Type B pancreatic cell (in vitro differentiated cells): Measurements from ENCODE around the gene RASGRF2. TPM values are rescaled to one million over a fixed set of nuclear protein-coding genes. Genes with fewer than 3 reads are reported as not detected.

Experiments
- DNase-seq: peaks from one replicate; pipeline ENCODE4 v3.0.0; 2021; ENCODE audit warnings: mixed read lengths; ENCODE audit not compliant: unreplicated experiment; ENCODE audit errors: extremely low spot score
- H3K27ac Mint-ChIP-seq: 2 replicates; pipeline ENCODE4 v1.8.0; 2021; ENCODE audit warnings: mild to moderate bottlenecking, mixed read lengths
- H3K27me3 Mint-ChIP-seq: 2 replicates; pipeline ENCODE4 v1.8.0; 2021; ENCODE audit warnings: mixed read lengths
- H3K36me3 Mint-ChIP-seq: 2 replicates; pipeline ENCODE4 v1.8.0; 2021; ENCODE audit warnings: mixed read lengths
- H3K4me1 Mint-ChIP-seq: one replicate; pipeline ENCODE4 v1.8.0; 2021; ENCODE audit warnings: mixed read lengths; ENCODE audit not compliant: unreplicated experiment
- H3K4me3 Mint-ChIP-seq: 2 replicates; pipeline ENCODE4 v1.8.0; 2021; ENCODE audit warnings: mild to moderate bottlenecking, mixed read lengths
- H3K9me3 Mint-ChIP-seq: 2 replicates; pipeline ENCODE4 v1.8.0; 2021; ENCODE audit warnings: mixed read lengths
- total RNA-seq: library from RNA; stranded (reverse); gene quantifications from 2 replicates; pipeline ENCODE4 v1.2.1, GENCODE V29; 2021; ENCODE audit warnings: low replicate concordance
- TF ChIP-seq, protein P1 (sequence below): fragments of 200-600 bp; sonication (generic); conservative IDR thresholded peaks from 2 replicates; pipeline ENCODE4 v1.5.0; 2021; ENCODE audit warnings: antibody characterized with exemption, mild to moderate bottlenecking

RASGRF2 gene
- total RNA-seq, 1 donor from 2014 or later = 2.1 TPM

DNA sequence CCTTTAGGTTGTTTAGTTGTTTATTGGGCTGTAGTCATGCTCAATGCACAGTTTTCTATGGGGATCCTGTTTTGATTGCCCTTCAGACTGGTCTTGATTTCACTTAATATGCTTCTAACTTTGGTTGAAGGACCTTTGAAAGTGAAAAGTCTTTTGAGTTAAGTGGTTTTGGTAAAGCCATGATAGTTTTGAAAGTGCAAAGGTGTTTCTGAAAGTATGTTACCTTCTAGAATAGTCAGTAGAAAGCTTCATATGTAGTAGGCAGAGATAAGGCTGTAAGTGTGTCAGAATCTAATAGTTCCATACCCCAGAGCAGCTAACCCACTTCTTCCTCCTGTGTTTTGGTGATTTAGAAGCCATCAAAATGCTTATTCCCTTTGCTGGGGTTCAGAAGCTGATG lies 46.1 kb downstream of the RASGRF2 start:
- Mint-ChIP-seq H3K4me1 (no peaks in the 10 kb centered on the region), H3K27ac (no peak overlapping the region), H3K27me3 (peaks cover 11% of the 10 kb centered on the region), H3K9me3 (no peaks in the 10 kb centered on the region), H3K36me3 (no peaks in the 10 kb centered on the region), H3K4me3 (no peak overlapping the region)
- TF ChIP-seq, protein P1, sequence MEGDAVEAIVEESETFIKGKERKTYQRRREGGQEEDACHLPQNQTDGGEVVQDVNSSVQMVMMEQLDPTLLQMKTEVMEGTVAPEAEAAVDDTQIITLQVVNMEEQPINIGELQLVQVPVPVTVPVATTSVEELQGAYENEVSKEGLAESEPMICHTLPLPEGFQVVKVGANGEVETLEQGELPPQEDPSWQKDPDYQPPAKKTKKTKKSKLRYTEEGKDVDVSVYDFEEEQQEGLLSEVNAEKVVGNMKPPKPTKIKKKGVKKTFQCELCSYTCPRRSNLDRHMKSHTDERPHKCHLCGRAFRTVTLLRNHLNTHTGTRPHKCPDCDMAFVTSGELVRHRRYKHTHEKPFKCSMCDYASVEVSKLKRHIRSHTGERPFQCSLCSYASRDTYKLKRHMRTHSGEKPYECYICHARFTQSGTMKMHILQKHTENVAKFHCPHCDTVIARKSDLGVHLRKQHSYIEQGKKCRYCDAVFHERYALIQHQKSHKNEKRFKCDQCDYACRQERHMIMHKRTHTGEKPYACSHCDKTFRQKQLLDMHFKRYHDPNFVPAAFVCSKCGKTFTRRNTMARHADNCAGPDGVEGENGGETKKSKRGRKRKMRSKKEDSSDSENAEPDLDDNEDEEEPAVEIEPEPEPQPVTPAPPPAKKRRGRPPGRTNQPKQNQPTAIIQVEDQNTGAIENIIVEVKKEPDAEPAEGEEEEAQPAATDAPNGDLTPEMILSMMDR = no peak
- DNase-seq = no peak

DNA sequence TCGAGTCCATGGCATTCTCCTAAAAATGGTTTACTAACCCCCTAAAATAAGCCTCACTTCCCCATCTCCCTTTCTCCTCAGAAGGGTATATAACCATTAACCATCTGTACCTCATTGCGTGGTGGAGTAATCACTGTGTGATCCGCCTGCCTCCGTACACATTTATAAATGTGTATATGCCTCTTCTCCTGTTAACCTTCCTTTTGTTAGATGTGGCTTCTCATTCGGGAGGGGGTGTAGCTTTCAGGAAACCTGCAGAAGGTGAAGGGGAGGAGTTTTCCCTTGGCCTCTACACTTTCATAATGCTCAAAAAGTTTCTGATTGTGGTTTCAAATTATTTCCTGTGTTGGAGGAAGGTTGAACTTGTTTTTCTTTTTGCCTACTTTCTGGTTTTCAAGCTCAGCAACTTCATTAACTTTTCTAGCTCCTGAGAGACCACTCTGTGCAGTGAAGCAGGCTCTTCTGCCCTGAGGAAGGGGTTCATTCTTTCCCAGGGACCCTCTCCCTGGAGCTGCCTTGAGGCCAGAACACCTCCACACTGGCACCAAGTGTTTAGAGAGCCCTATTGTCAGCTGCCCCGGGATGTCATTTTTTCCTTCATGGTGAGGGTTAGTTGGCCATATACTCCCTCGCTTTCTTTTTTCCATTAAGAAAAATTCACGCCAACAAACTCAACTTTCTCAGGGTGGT lies 46.9 kb downstream of the RASGRF2 start:
- TF ChIP-seq, protein P1 = no peak
- H3K9me3 Mint-ChIP-seq = no peaks in the 10 kb centered on the region
- peaks cover 11% of the 10 kb centered on the region for H3K27me3 Mint-ChIP-seq
- no peak overlapping the region for H3K27ac Mint-ChIP-seq
- H3K4me3 Mint-ChIP-seq = no peak overlapping the region
- DNase-seq = no peak
- H3K36me3 Mint-ChIP-seq = no peaks in the 10 kb centered on the region
- H3K4me1 Mint-ChIP-seq = no peaks in the 10 kb centered on the region

DNA sequence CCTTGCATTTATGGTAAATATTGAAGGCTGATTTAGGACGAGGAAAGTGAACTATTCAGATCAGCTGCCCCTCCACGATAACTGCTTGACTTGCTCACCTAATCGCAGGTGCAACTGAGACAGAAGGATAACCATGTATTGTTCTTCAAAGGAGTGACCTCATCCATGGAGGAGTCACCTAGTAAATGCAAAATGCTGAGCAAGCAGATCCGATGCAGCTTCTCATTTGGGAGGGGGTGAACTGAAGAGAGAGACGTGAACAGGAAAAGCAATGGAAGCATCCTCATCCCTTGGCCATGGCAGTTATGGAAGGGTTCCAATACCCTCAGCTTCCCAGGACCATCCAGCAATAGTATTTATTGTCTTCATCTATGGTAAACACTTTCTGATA lies 47.5 kb downstream of the RASGRF2 start:
- Mint-ChIP-seq H3K4me1 (no peaks in the 10 kb centered on the region), H3K27ac (no peak overlapping the region), H3K27me3 (peaks cover 11% of the 10 kb centered on the region), H3K9me3 (no peaks in the 10 kb centered on the region), H3K36me3 (no peaks in the 10 kb centered on the region), H3K4me3 (no peak overlapping the region)
- DNase-seq = no peak
- TF ChIP-seq, protein P1 = no peak

DNA sequence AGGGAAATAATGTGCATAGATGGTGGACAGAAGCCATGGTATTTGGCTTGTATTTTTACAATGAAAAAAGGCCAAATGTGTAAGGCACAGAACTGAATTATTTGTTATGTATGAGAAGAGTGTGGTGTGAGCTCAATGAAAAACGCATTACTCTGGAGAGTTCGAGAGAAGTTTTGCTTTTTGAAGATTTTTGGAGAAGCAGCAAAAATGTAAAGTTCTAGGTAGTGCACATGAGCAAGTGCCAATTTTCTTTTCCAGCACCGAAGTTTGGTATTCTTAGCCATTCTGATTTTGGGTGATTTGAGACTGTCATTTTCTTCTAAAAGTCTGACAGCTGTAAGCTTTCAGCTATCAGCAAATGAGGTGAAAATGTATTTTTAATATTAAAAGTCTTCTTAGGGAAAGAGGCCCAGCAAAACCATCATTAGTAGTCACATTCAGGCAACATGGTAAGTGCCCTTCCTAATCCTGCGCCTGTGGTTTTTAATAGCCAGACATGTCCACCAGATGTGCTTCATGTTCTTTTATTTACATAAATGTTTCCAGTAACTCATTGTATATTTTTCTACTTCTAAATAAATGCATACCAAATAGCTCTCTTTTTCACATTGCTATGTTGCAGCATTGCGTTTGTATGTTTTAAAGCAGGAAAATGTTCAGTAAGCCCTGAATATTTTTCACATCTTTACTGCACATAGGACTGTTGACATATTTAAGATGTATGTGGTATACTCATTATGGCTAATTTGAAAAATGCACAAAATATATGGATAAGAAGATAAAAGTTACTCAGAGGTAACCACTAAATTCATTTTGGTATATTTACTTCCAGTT lies 50.4 kb downstream of the RASGRF2 start:
- H3K4me1 Mint-ChIP-seq = no peaks in the 10 kb centered on the region
- TF ChIP-seq, protein P1 = no peak
- no peaks in the 10 kb centered on the region for H3K9me3 Mint-ChIP-seq
- H3K27ac Mint-ChIP-seq = no peak overlapping the region
- DNase-seq = no peak
- H3K4me3 Mint-ChIP-seq = no peak overlapping the region
- H3K27me3 Mint-ChIP-seq = peaks cover 11% of the 10 kb centered on the region
- no peaks in the 10 kb centered on the region for H3K36me3 Mint-ChIP-seq

DNA sequence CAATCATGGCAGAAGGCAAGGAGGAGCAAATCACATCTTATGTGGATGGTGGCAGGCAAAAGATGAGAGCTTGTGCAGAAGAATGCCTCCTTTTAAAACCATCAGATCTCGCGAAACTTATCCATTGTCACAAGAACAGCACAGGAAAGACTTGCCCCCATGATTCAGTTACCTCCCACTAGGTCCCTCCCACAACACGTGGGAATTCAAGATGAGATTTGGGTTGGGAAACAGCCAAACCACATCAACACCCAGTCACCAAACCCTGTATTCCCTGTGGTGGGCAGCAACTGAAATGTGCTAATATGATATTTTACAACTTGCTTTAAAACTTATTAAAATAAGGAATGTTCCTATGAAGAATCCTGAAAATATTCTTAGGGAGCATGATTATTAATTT lies 54.2 kb downstream of the RASGRF2 start:
- Mint-ChIP-seq H3K27me3 (no peaks in the 10 kb centered on the region), H3K4me3 (no peak overlapping the region), H3K27ac (no peak overlapping the region), H3K36me3 (no peaks in the 10 kb centered on the region), H3K4me1 (peaks cover 5% of the 10 kb centered on the region), H3K9me3 (no peaks in the 10 kb centered on the region)
- no peak for DNase-seq
- TF ChIP-seq, protein P1 = no peak
